ENCODE results near the gene GRIK1. TPM values are rescaled to one million over a fixed set of nuclear protein-coding genes. Genes with fewer than 3 reads are reported as not detected.
"Not testable (repeated sequence)": the region's sequence is repeated elsewhere in the genome, so short reads cannot be mapped to it uniquely, and the experiment has no call there.

GRIK1 gene
- total RNA-seq, 4 donors from 2014 or later: 0.30 to 0.76 (median 0.36) TPM

- TF ChIP-seq POLR2A (IDR thresholded peaks at IDR 0.05) (no peak), CTCF (IDR thresholded peaks at IDR 0.05) (no peak)
- WGBS, 2 donors: 46 to 49% methylated on average over 3 of the region's 3 CpGs
- no peak for DNase-seq (ENCODE audit: low spot score in 2 of 2)
- intact Hi-C loops (cut with DNase I; ENCODE audit: low total_unique reads): no loop called here
- H3K4me3 ChIP-seq (ENCODE audit: low read depth, poor library complexity, severe bottlenecking): no peak overlapping the region
These were observed 326.8 kb downstream of the GRIK1 start for GRCh38 chr21:29613021-29613420.

GRCh38 chr21:29610779-29611360 lies 328.9 kb downstream of the GRIK1 start:
- intact Hi-C loops (cut with DNase I; ENCODE audit: low total_unique reads): no loop called here
- 48 to 61% methylated on average over 2 of the region's 2 CpGs for WGBS, 2 donors
- H3K4me3 ChIP-seq (ENCODE audit: low read depth, poor library complexity, severe bottlenecking): no peak overlapping the region
- DNase-seq (ENCODE audit: low spot score in 2 of 2): no peak
- TF ChIP-seq CTCF (IDR thresholded peaks at IDR 0.05): no peak
- no peak for TF ChIP-seq POLR2A (IDR thresholded peaks at IDR 0.05)

GRCh38 chr21:29606613-29607012 lies 333.2 kb downstream of the GRIK1 start:
- no peak overlapping the region for H3K4me3 ChIP-seq (ENCODE audit: low read depth, poor library complexity, severe bottlenecking)
- 66% methylated on average over 3 of the region's 3 CpGs for WGBS, 2 donors
- TF ChIP-seq CTCF (IDR thresholded peaks at IDR 0.05): no peak
- no peak for TF ChIP-seq POLR2A (IDR thresholded peaks at IDR 0.05)
- DNase-seq (ENCODE audit: low spot score in 2 of 2): no peak
- intact Hi-C loops (cut with DNase I; ENCODE audit: low total_unique reads): no loop called here

GRCh38 chr21:29605219-29605618 lies 334.6 kb downstream of the GRIK1 start:
- DNase-seq (ENCODE audit: low spot score in 2 of 2); intact Hi-C loops (cut with DNase I; ENCODE audit: low total_unique reads); H3K4me3 ChIP-seq (ENCODE audit: low read depth, poor library complexity, severe bottlenecking): not testable (repeated sequence)
- 87 to 97% methylated on average over 3 of the region's 3 CpGs for WGBS, 2 donors

GRCh38 chr21:29604076-29604475 lies 335.7 kb downstream of the GRIK1 start:
- intact Hi-C loops (cut with DNase I; ENCODE audit: low total_unique reads): no loop called here
- TF ChIP-seq POLR2A (IDR thresholded peaks at IDR 0.05) (no peak), CTCF (IDR thresholded peaks at IDR 0.05) (no peak)
- 80 to 82% methylated on average over 4 of the region's 4 CpGs for WGBS, 2 donors
- DNase-seq (ENCODE audit: low spot score in 2 of 2): no peak
- no peak overlapping the region for H3K4me3 ChIP-seq (ENCODE audit: low read depth, poor library complexity, severe bottlenecking)

- intact Hi-C loops (cut with DNase I; ENCODE audit: low total_unique reads): no loop called here
- H3K4me3 ChIP-seq (ENCODE audit: low read depth, poor library complexity, severe bottlenecking): no peak overlapping the region
- no peak for DNase-seq (ENCODE audit: low spot score in 2 of 2)
- TF ChIP-seq CTCF (IDR thresholded peaks at IDR 0.05) (no peak), POLR2A (IDR thresholded peaks at IDR 0.05) (no peak)
- WGBS, 2 donors: 93 to 95% methylated on average over 4 of the region's 4 CpGs
These were observed 338.7 kb downstream of the GRIK1 start for GRCh38 chr21:29601047-29601446.
